Activated T-cell treated with anti-CD3 and anti-CD28 coated beads, Interleukin-2, amount 50 U/mL, for 72 hours (primary cell): ENCODE measurements around the gene PTPRK. TPM values are rescaled to one million over a fixed set of nuclear protein-coding genes. Genes with fewer than 3 reads are reported as not detected.
"Not testable (repeated sequence)": the region's sequence is repeated elsewhere in the genome, so short reads cannot be mapped to it uniquely, and the experiment has no call there.

Source experiments
- ATAC-seq, 2 donors: fragments of 150-1000 bp; cut with Tn5 transposase; replicated peaks in 1 of 2; 2 replicates each; pipeline ENCODE4 v1.10.0; 2021; ENCODE audit warnings: moderate library complexity in 2 of 2, mild to moderate bottlenecking in 1 of 2
- DNase-seq, 2 donors: peaks; one replicate each; pipeline ENCODE4 v3.0.0; 2021 to 2022; ENCODE audit warnings: mixed read lengths in 1 of 2
- H3K27ac Mint-ChIP-seq: one replicate; pipeline ENCODE4 v1.8.0; 2022; ENCODE audit warnings: mild to moderate bottlenecking, moderate library complexity, mixed read lengths
- H3K27me3 Mint-ChIP-seq: one replicate; pipeline ENCODE4 v1.8.0; 2022; ENCODE audit warnings: low read depth, mixed read lengths
- H3K36me3 Mint-ChIP-seq, 2 donors: one replicate each; pipeline ENCODE4 v1.8.0; 2022; ENCODE audit warnings: mixed read lengths in 2 of 2, mild to moderate bottlenecking in 1 of 2; ENCODE audit not compliant: insufficient read depth in 2 of 2
- H3K4me1 Mint-ChIP-seq: one replicate; pipeline ENCODE4 v1.8.0; 2022; ENCODE audit warnings: low read depth, mixed read lengths
- H3K4me3 Mint-ChIP-seq, 2 donors: one replicate each; pipeline ENCODE4 v1.8.0; 2022; ENCODE audit warnings: mild to moderate bottlenecking in 2 of 2, mixed read lengths in 2 of 2, moderate library complexity in 2 of 2
- H3K9me3 Mint-ChIP-seq, 2 donors: one replicate each; pipeline ENCODE4 v1.8.0; 2022; ENCODE audit warnings: mixed read lengths in 2 of 2
- total RNA-seq, 2 donors: library from RNA; stranded (reverse); gene quantifications; one replicate each; pipeline ENCODE4 v1.2.3, GENCODE V29; 2022

PTPRK gene
- total RNA-seq, 2 donors from 2014 or later: 3.8 to 6.4 TPM

GRCh38 chr6:128438393-128438792, 82.0 kb downstream of the PTPRK start:
- H3K36me3 Mint-ChIP-seq: no peaks in the 10 kb centered on the region
- no peaks in the 10 kb centered on the region for H3K4me1 Mint-ChIP-seq
- H3K27me3 Mint-ChIP-seq: no peaks in the 10 kb centered on the region
- H3K4me3 Mint-ChIP-seq: no peak overlapping the region
- H3K9me3 Mint-ChIP-seq: peaks cover 3 to 5% of the 10 kb centered on the region in 2 donors
- H3K27ac Mint-ChIP-seq: no peak overlapping the region
- DNase-seq (no peak), ATAC-seq (no peak)

DNA sequence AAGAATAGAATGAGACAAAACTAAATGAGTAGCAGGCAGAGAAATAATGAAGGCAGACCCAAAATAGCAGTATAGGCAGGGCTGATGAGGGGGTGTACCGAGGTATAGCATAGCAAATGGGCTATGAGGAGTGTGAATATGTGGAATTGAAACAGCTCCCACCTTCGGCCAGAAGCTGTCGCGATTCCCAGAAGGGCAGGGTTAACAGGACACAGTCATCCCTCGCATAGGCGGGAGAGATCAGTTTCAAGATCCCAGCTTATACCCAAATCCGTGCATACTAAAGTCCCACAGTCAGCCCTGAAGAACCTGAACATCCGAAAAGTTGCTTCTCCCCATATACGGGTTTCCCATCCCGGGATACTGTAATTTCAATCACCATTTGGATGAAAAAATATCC, 82.7 kb downstream of the PTPRK start:
- no peak overlapping the region for H3K4me3 Mint-ChIP-seq
- H3K27ac Mint-ChIP-seq: no peak overlapping the region
- no peaks in the 10 kb centered on the region for H3K27me3 Mint-ChIP-seq
- no peak for DNase-seq
- no peaks in the 10 kb centered on the region for H3K4me1 Mint-ChIP-seq
- ATAC-seq: no peak
- no peaks in the 10 kb centered on the region for H3K36me3 Mint-ChIP-seq
- H3K9me3 Mint-ChIP-seq: peaks cover 3 to 5% of the 10 kb centered on the region in 2 donors

GRCh38 chr6:128434752-128435151, 85.6 kb downstream of the PTPRK start:
- H3K27ac Mint-ChIP-seq, H3K27me3 Mint-ChIP-seq, H3K4me3 Mint-ChIP-seq, DNase-seq, H3K4me1 Mint-ChIP-seq, ATAC-seq, H3K36me3 Mint-ChIP-seq, H3K9me3 Mint-ChIP-seq: not testable (repeated sequence)

DNA sequence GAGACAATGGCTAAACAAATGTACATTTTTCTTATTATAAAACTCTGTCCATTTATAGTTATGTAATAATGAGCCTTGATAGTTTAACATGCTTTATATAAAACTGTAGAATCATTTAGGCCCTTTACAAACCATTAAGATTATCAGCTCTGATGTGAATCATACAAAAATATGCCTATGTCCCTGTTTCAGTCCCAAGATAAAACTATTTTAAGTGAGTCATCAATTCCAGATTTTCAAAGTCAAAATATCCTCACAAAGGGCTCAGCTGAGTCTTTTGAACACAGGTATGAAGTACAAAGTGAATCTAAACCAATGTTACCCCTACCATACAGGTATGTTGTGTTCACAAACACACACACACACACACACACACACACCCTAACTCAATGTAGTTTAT, 88.0 kb downstream of the PTPRK start:
- peaks cover 3 to 5% of the 10 kb centered on the region in 2 donors for H3K9me3 Mint-ChIP-seq
- DNase-seq (no peak), ATAC-seq (no peak)
- H3K27me3 Mint-ChIP-seq: no peaks in the 10 kb centered on the region
- H3K4me1 Mint-ChIP-seq: no peaks in the 10 kb centered on the region
- no peak overlapping the region for H3K4me3 Mint-ChIP-seq
- no peak overlapping the region for H3K27ac Mint-ChIP-seq
- no peaks in the 10 kb centered on the region for H3K36me3 Mint-ChIP-seq

- Mint-ChIP-seq H3K4me1 (no peaks in the 10 kb centered on the region), H3K4me3 (no peak overlapping the region), H3K27ac (no peak overlapping the region), H3K36me3 (no peaks in the 10 kb centered on the region), H3K27me3 (no peaks in the 10 kb centered on the region), H3K9me3 (no peaks in the 10 kb centered on the region)
- no peak for ATAC-seq
- DNase-seq: no peak
Measured at GRCh38 chr6:128427139-128427538, 93.3 kb downstream of the PTPRK start.

- no peak for DNase-seq
- Mint-ChIP-seq H3K27me3 (no peaks in the 10 kb centered on the region), H3K36me3 (no peaks in the 10 kb centered on the region), H3K9me3 (no peaks in the 10 kb centered on the region), H3K4me3 (no peak overlapping the region), H3K27ac (no peak overlapping the region), H3K4me1 (no peaks in the 10 kb centered on the region)
- no peak for ATAC-seq
Measured at GRCh38 chr6:128425856-128426255, 94.5 kb downstream of the PTPRK start.

- ATAC-seq: no peak
- no peak for DNase-seq
- Mint-ChIP-seq H3K27me3 (no peaks in the 10 kb centered on the region), H3K27ac (no peak overlapping the region), H3K4me3 (no peak overlapping the region), H3K4me1 (no peaks in the 10 kb centered on the region), H3K36me3 (peaks cover 0 to 3% of the 10 kb centered on the region in 2 donors), H3K9me3 (peaks cover 0 to 2% of the 10 kb centered on the region in 2 donors)
Measured at GRCh38 chr6:128422871-128423270, 97.5 kb downstream of the PTPRK start.

- no peak overlapping the region for H3K27ac Mint-ChIP-seq
- H3K9me3 Mint-ChIP-seq: peaks cover 0 to 2% of the 10 kb centered on the region in 2 donors
- ATAC-seq (no peak), DNase-seq (no peak)
- peaks cover 0 to 3% of the 10 kb centered on the region in 2 donors for H3K36me3 Mint-ChIP-seq
- no peaks in the 10 kb centered on the region for H3K27me3 Mint-ChIP-seq
- H3K4me1 Mint-ChIP-seq: no peaks in the 10 kb centered on the region
- no peak overlapping the region for H3K4me3 Mint-ChIP-seq
Measured at GRCh38 chr6:128422200-128422599, 98.2 kb downstream of the PTPRK start.

GRCh38 chr6:128421788-128422187, 98.6 kb downstream of the PTPRK start:
- no peaks in the 10 kb centered on the region for H3K27me3 Mint-ChIP-seq
- H3K27ac Mint-ChIP-seq: no peak overlapping the region
- peaks cover 0 to 3% of the 10 kb centered on the region in 2 donors for H3K36me3 Mint-ChIP-seq
- ATAC-seq (no peak), DNase-seq (no peak)
- H3K9me3 Mint-ChIP-seq: peaks cover 0 to 2% of the 10 kb centered on the region in 2 donors
- no peak overlapping the region for H3K4me3 Mint-ChIP-seq
- H3K4me1 Mint-ChIP-seq: no peaks in the 10 kb centered on the region

DNA sequence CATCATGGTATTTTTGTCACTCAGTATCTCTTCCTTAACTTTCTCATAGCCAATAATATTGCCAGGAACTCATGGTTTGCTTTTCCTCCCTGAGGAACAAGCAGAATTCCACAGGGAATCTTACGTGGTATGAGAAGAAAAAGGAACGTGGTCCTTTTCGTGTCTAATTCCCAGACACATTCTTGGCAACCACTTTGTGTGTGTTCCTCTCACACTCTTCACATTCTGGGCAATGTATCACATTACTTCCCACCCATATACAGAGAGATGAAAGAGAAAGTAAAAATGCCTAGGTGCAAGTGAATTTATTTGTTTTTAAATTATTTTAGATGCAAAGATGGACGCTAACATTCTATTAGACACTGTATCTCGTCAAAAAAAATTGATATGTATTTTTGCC, 102.7 kb downstream of the PTPRK start:
- Mint-ChIP-seq H3K4me3 (no peak overlapping the region), H3K27me3 (no peaks in the 10 kb centered on the region), H3K27ac (no peak overlapping the region), H3K9me3 (peaks cover 0 to 2% of the 10 kb centered on the region in 2 donors), H3K4me1 (no peaks in the 10 kb centered on the region), H3K36me3 (peaks cover 0 to 3% of the 10 kb centered on the region in 2 donors)
- DNase-seq (no peak), ATAC-seq (no peak)

DNA sequence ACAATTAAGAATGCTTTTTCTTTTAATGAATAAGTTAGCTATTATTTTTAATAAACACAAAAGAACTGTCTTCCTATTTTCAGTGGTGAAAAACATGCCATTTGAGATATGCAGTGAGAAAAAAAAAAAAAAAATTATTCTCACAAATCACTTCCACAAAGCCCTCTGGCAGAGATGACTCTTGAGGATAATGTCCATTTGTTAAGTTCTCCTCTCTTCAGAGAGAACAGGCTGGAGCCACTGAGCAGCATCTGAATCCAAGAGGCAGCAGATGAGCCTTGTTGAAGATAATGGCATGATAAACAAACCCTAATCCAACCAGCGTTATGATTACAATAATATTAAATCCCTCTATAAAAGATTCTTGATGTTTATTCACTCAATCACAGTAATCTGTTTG, 105.0 kb downstream of the PTPRK start:
- Mint-ChIP-seq H3K27ac (no peak overlapping the region), H3K36me3 (peaks cover 0 to 3% of the 10 kb centered on the region in 2 donors), H3K4me3 (no peak overlapping the region), H3K27me3 (no peaks in the 10 kb centered on the region), H3K9me3 (peaks cover 0 to 2% of the 10 kb centered on the region in 2 donors), H3K4me1 (no peaks in the 10 kb centered on the region)
- ATAC-seq (no peak), DNase-seq (no peak)

- Mint-ChIP-seq H3K4me1 (no peaks in the 10 kb centered on the region), H3K4me3 (no peak overlapping the region), H3K27me3 (no peaks in the 10 kb centered on the region), H3K27ac (no peak overlapping the region), H3K36me3 (peaks cover 0 to 3% of the 10 kb centered on the region in 2 donors), H3K9me3 (peaks cover 0 to 2% of the 10 kb centered on the region in 2 donors)
- DNase-seq (no peak), ATAC-seq (no peak)
Measured at GRCh38 chr6:128414943-128415342, 105.5 kb downstream of the PTPRK start.

DNA sequence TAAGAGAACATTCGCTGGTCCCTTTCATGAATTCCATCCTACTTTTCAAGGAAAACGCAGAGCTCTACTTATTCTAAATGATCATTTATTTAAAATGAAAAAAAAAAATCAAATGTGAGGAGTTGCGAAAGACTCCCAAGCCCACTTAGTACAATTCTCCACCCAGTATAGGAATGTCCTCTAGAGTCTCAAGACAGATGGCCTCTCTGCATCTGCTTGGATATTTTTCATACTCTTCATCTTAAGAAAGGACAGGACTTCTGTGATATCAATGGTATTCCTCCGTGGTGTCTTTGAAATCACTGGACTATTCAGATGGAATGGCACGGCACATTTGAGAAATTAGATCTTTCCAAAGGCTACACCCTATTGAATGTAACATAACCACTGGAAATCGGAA, 107.1 kb downstream of the PTPRK start:
- no peak for ATAC-seq
- DNase-seq: no peak
- no peaks in the 10 kb centered on the region for H3K4me1 Mint-ChIP-seq

DNA sequence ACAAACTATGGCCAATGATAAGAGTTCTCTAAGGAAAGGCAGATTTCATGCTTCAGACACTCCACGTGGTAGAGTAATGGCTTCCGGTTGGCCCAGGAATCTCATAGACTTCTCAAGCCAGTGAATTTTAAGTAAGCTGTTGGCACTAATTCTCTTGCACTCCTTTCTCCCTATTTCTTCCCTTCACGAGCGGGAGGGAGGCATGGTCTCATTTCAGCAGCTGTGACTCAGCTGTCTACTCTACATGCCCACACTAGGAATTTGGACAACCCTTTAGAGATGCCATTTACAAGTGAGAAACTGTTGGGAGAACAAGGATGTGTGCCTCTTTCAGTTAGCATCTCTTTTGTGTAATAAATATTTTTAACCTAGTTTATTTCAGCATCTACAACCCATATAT, 107.7 kb downstream of the PTPRK start:
- Mint-ChIP-seq H3K4me3 (no peak overlapping the region), H3K36me3 (no peaks in the 10 kb centered on the region), H3K4me1 (no peaks in the 10 kb centered on the region), H3K9me3 (no peaks in the 10 kb centered on the region), H3K27me3 (no peaks in the 10 kb centered on the region), H3K27ac (no peak overlapping the region)
- no peak for DNase-seq
- ATAC-seq: no peak

More for the DNA sequence above, 107.1 kb downstream of the PTPRK start:
- no peak overlapping the region for H3K4me3 Mint-ChIP-seq
- no peaks in the 10 kb centered on the region for H3K9me3 Mint-ChIP-seq
- H3K36me3 Mint-ChIP-seq: no peaks in the 10 kb centered on the region
- no peak overlapping the region for H3K27ac Mint-ChIP-seq
- no peaks in the 10 kb centered on the region for H3K27me3 Mint-ChIP-seq
